Measurements from ENCODE around the gene MBIP. TPM values are rescaled to one million over a fixed set of nuclear protein-coding genes. Genes with fewer than 3 reads are reported as not detected.

MBIP gene
- total RNA-seq, result 111 TPM
- long read RNA-seq, transcript MBIP-203 (9 exons, 1,648 nt), result major isoform, 62 of 100 reads
- long read RNA-seq, transcript MBIP-201 (9 exons, 1,586 nt), result minor isoform, 17 of 100 reads
- long read RNA-seq, partial matches to known transcripts, result 5 of 100 reads
- long read RNA-seq, other reads (novel, unspliced or antisense), result 16 of 100 reads

DNA sequence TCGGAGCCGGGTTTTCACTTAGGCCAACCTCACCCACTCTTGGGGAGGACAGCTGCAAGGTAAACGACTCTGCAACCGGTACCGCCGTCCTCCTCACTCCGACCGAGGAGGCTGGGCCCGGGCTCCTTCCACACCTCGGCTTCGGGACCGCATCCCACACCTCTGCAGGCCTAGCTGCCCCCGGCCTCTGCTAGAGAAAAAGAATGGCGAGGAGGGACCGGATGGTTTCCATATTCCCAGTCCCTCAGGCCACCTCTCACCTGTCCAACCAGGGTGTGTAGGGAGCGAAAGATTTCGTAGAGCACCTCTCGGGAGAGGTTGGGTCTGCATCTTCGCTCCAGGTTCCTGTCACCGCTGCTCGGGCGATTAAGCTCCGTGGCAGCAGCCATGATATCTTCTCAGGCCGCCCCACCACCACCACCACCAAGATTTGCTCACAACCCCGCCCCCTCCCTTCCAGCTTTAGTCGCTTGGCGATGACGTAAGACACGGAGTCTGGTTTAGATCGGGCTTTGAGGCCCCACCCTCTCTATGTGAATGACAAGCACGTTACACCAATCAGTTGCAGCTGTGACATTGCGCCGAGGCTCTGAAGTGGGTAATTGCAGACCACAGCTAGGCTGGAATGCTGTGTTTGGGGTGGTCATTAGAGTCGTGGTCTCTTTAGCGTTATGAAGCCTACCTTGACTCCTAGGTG, at the start of gene MBIP:
MBIP (minus strand) TSS at position 438 of the 697 bp plus-strand sequence; CDS start at position 389, 49 bp downstream.
- Histone ChIP-seq H3K36me3 (no peaks in the 10 kb centered on the region), H3K27me3 (ENCODE audit: low read depth) (no peaks in the 10 kb centered on the region), H3K27ac (peak within 1 kb of the TSS; percentile 89), H3K4me3 (peak within 1 kb of the TSS; percentile 87), H3K9me3 (no peaks in the 10 kb centered on the region), H3K4me1 (peaks cover 17% of the 10 kb centered on the region)
- DNase-seq (peak; percentile 92), ATAC-seq (peak; percentile 98 to 99)
- intact Hi-C loops (cut with DNase I), result no loop called here
- no peak for TF ChIP-seq CTCF (IDR thresholded peaks at IDR 0.05)

- no peak for TF ChIP-seq CTCF (IDR thresholded peaks at IDR 0.05)
Observed at GRCh38 chr14:36367985-36368774, 47.7 kb upstream of the MBIP start.

GRCh38 chr14:36365766-36366165, 45.3 kb upstream of the MBIP start:
- no peaks in the 10 kb centered on the region for H3K9me3 ChIP-seq
- H3K27me3 ChIP-seq (ENCODE audit: low read depth), result no peaks in the 10 kb centered on the region
- H3K27ac ChIP-seq, result no peak overlapping the region
- H3K4me3 ChIP-seq, result no peak overlapping the region
- intact Hi-C loops (cut with DNase I), result no loop called here
- DNase-seq (no peak), ATAC-seq (no peak)
- H3K4me1 ChIP-seq, result no peaks in the 10 kb centered on the region
- no peak for TF ChIP-seq CTCF (IDR thresholded peaks at IDR 0.05)
- H3K36me3 ChIP-seq, result no peaks in the 10 kb centered on the region

More at GRCh38 chr14:36367985-36368774, 47.7 kb upstream of the MBIP start:
- Histone ChIP-seq H3K4me1 (no peaks in the 10 kb centered on the region), H3K4me3 (no peak overlapping the region), H3K27ac (no peak overlapping the region), H3K9me3 (no peaks in the 10 kb centered on the region), H3K27me3 (ENCODE audit: low read depth) (no peaks in the 10 kb centered on the region), H3K36me3 (no peaks in the 10 kb centered on the region)
- no peak for ATAC-seq
- intact Hi-C loops (cut with DNase I), result no loop called here
- DNase-seq, result no peak

DNA sequence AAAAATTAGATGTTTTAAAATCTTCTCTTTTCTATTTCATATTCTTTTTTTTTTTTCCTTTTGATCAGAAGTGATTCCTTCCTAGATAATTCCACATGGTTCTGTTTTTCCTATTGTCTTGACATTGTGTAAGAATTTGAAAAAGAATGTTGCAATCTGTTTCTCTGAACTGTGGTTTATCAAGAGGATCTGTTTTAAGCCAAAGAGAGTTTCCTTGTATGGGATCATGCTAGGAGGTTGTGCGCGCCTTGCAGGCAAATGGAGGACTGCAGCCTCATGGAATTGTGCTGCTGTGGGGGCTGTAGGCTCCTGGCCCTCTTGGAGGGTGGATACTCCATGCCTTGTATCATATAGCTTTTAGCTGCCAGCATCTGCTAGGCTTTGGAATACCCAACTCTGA, 43.3 kb upstream of the MBIP start:
- Histone ChIP-seq H3K4me1 (no peaks in the 10 kb centered on the region), H3K36me3 (no peaks in the 10 kb centered on the region), H3K27me3 (ENCODE audit: low read depth) (no peaks in the 10 kb centered on the region), H3K9me3 (no peaks in the 10 kb centered on the region), H3K27ac (no peak overlapping the region), H3K4me3 (no peak overlapping the region)
- TF ChIP-seq CTCF (IDR thresholded peaks at IDR 0.05), result no peak
- ATAC-seq, result peak; percentile 58 to 61
- DNase-seq, result peak; percentile 49
- intact Hi-C loops (cut with DNase I), result no loop called here

DNA sequence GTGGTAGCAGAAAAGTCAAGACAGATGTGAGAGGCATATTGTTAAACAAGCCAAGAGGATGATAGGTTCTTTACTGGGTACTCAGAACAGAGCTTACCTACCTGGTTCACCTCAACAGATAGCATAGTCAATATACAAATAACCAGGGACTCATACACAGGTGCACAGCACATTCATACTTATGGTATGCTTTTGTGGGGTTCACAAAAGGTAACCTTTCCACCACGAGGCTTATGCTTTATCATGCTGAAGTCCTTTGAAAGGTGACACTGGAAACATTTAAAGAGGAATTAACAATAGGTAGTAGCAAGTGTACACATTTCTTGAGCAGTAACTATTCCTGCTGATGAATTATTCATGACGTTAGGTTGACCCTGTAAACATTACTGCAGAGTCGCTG, 42.2 kb upstream of the MBIP start:
- H3K36me3 ChIP-seq, result no peaks in the 10 kb centered on the region
- H3K9me3 ChIP-seq, result no peaks in the 10 kb centered on the region
- TF ChIP-seq CTCF (IDR thresholded peaks at IDR 0.05), result no peak
- no peak overlapping the region for H3K4me3 ChIP-seq
- intact Hi-C loops (cut with DNase I), result no loop called here
- ATAC-seq, result no peak
- H3K4me1 ChIP-seq, result no peaks in the 10 kb centered on the region
- no peaks in the 10 kb centered on the region for H3K27me3 ChIP-seq (ENCODE audit: low read depth)
- no peak overlapping the region for H3K27ac ChIP-seq
- no peak for DNase-seq
